Retina (tissue), 1 donor: ENCODE measurements around the gene PPP4C.

Source experiments
- DNase-seq: peaks from one replicate; pipeline ENCODE4 v3.0.0-alpha.2; 2016

Gene PPP4C

DNA sequence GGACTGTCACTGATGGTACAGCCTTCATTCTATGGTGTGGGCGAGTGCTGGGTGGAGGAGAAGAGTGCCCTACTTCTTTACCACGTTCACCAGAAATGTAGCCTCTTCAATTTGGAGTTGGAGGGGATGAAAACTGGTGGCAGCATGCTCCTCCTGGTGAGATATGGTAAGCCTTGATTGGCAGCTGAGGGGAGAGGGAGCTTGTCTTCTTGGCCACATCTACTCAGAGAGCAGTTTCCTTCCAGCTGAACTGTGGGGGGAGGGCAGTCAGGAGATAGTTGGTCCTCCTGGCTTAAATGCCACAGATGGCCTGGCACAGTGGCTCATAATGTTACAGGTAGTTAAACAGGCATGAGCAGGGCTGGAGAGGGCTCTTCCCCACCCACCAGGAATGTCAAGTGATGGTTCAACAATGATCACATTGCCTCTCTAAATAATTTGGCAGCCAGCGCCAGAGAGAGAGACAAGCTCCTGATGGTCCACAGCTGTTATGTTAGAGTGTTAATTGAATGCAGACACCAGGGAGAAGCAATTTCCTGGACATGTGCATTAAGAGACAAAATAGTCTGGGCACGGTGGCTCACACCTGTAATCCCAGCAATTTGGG, 56.2 kb downstream of the PPP4C start:
- no peak for DNase-seq

DNA sequence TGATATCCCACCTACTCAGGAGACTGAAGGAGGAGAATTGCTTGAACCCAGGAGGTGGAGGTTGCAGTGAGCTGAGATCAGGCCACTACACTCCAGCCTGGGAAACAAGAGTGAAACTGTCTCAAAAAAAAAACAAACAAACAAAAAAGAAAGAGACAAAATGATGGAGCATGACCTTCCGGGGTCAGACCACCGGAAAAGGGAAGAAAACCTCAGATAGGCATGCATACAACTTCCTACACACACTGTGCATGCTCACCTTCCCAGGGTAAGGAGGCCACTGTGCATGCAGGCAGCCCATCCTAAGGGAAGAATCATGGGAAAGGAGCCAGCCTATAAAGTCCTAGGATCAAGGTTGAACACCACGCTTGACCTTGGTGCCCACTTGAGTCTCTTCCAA, 56.8 kb downstream of the PPP4C start:
- DNase-seq: no peak
